Right hindlimb (tissue), 1 donor: Measurements from ENCODE around the gene LHFPL4.

Experiments used
- DNase-seq: peaks from one replicate; pipeline ENCODE4 v3.0.0-alpha.2; 2018

Gene LHFPL4

DNA sequence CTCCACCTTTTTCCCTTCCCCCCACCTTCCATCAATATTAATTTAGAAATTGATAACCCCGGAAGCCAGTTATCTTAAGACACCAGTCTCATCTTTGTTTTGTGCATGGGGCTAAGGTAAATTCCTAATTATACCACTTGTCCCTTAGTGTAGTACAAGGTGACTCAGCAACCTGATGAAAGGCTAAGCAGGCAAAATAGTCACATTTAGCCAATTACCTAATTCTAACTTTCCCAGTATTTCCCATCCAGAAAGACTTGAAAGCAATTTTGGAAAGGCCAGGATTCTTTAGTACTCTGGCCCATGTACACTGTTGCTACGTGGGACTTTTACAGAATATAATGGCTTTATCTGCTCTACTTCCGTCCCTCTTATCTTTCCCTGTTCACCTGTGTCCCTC is 83.6 kb downstream of the LHFPL4 start:
- no peak for DNase-seq

DNA sequence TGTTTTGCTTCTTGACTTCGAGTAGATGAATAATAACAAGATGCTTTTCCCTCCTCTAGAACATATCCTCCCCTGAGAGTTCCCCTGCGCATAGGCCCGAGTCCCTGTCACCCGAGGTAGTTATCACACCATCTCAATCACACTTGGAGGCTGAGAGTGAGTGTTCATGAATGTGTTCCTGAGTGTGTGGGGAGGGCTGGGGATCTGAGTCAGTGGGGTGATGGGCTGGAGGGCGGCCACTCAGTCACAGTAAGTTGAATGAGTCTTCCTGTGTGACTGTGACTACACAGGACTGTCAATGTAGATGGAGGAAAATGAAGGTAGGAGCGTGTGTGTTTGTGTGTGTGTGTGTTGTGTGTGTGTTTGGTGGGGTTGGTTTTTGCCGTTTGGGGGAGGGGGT is 85.2 kb downstream of the LHFPL4 start:
- DNase-seq, result no peak

DNA sequence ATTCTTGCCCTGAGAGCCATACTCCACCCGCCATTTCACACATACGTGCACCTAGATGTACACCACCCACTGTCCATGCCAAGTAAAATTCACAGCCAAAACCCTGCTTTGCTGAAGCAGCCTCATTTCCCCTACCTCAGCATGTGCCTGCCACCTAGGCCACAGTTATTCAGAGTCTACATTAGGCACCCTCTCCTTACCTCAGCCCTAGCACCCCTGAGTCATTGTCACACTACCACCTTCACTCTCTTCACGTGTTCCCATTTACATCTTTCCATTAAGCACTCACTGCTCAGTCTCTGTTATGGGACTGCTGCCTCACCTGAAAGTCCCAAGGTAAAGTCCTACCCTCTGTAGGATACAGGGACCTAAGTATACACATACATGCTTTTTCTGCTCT is 86.2 kb downstream of the LHFPL4 start:
- DNase-seq, result no peak

DNA sequence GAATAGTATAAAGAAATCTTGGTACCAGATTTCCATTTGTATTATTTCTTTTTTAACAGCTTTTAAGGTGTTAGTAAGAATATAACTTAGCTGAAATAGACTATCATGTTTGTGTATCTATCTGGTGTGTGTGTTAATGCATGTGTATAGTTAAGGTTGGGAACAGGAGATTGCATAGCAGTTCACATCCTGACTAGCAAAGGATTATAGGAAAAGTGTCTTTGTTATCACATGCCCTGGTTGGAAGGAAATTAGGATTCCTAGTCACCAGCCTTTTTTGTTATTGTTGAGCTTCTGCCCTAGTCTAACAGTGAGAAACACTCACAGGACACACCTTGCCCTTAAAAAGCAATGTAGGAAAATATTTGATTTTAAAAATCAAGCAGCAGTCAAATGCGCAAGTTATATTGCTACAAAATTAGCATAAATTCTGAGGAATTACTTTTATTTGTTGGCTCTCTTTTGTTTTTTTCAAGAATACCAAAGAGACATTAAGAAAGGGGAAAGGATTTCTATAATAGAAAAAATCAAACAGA is 98.0 kb downstream of the LHFPL4 start:
- DNase-seq, result no peak

DNA sequence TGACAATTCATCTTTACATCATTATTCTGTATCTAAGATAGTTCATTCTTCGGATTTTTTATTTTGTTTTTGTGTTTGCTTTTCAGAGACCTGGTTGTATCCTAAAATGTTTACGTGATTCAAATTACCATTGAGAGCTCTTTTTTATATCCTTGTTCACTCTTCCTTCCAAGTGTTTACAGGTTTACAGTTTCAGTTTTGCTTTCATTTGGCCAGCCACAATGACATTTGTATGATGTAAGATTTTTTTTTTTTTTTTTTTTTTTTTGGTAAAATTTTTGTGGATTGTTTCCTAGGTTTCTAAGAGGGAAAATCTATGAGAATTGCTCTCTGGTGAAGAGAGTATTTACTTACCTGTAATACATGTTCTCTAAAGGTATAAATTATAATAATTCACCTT is 101.2 kb downstream of the LHFPL4 start:
- DNase-seq, result no peak

DNA sequence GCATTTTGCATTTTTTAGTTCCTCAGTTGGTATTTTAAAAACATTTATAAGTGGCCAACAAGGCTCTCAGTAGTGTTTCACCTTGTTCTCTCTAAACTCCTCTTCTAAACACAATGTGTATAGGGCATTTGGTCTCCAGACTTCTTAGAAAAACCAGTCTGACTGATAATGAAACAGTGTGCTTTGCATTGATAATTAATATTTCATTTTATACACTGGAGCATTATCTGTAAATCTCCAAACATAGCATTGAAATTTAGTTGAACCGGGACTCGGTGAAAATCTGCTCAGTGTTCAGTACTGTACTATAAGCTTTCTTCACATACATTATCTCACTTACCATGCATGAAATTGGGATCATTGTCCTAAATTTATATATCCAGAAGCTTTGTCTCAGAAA is 102.6 kb downstream of the LHFPL4 start:
- no peak for DNase-seq

DNA sequence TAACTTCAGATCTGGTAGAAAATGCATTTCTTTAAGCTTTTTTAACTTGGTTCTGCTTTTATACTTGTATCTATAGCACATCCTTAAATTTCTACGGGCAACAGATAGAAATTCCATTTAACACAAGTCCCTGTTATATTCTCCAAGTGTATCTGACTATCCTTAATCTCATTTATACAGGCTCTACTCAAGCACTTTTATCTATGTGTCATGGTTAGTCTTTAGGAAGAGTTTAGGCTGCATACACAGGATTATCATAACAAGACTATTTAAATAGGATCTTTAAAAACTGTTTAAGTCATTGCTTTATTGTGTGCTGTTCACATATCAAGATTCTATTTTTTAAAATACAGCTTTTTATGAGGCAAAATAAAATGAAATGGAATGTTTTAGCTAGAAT is 103.5 kb downstream of the LHFPL4 start:
- DNase-seq, result no peak

DNA sequence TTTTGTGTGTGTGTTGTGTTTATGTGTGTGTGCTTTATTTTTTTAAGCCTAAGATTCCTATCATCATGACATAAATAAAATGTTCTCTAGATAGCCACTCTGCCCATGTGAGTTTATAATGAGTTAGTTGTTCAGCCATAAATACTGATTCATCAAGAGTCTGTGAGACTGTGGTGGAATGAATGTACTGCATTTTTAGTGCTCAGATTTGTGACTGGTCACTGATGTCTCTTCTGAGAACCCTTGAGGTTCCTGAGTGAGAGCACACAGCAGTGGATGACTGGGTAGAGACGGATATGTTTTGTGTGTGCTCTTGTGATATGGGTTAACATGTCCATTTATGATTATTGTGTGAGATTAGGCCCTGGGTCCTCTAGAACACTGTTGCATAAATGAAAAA is 105.0 kb downstream of the LHFPL4 start:
- no peak for DNase-seq
